C4-2B (cell line): ENCODE results near the gene GPS1.

Source experiments
- CTCF ChIP-seq: fragments of 450-650 bp; conservative IDR thresholded peaks from 2 replicates; pipeline ENCODE4 v1.5.1; 2017; ENCODE audit warnings: mild to moderate bottlenecking
- ZFX ChIP-seq: fragments of 450-650 bp; IDR thresholded peaks from 2 replicates; pipeline ENCODE4 v1.6.1; 2017

GRCh38 chr17:82053130-82053529 lies 1.4 kb downstream of the GPS1 start:
- TF ChIP-seq CTCF (no peak), ZFX (no peak)
